SK-N-SH treated with all-trans-retinoic acid at 6 μM for 48 hours (cell line): Measurements from ENCODE around the gene APC2.

Experiments used
- ATAC-seq: fragments of 200-7000 bp; cut with Tn5 transposase; 3 replicates; pipeline ENCODE4 v1.9.1; 2020; ENCODE audit warnings: mild to moderate bottlenecking, moderate library complexity
- BACH2 ChIP-seq: fragments of 250-450 bp; sonication (Bioruptor Pico); IDR thresholded peaks from 2 replicates; pipeline ENCODE4 v1.9.0; 2021; ENCODE audit warnings: mild to moderate bottlenecking, borderline replicate concordance
- CSDC2 ChIP-seq: fragments of 250-450 bp; sonication (Bioruptor Pico); IDR thresholded peaks from 2 replicates; pipeline ENCODE4 v1.5.0; 2020; ENCODE audit warnings: mild to moderate bottlenecking, moderate library complexity
- ESRRG ChIP-seq: fragments of 250-450 bp; sonication (Bioruptor Pico); IDR thresholded peaks from 2 replicates; pipeline ENCODE4 v1.6.1; 2021; ENCODE audit warnings: mild to moderate bottlenecking
- GLIS3 ChIP-seq: fragments of 250-450 bp; sonication (Bioruptor Pico); IDR thresholded peaks from 2 replicates; pipeline ENCODE4 v1.5.0; 2020; ENCODE audit warnings: mild to moderate bottlenecking, moderate library complexity
- ISL1 ChIP-seq: fragments of 250-450 bp; sonication (Bioruptor Pico); IDR thresholded peaks from 2 replicates; pipeline ENCODE4 v2.1.2; 2022; ENCODE audit warnings: mild to moderate bottlenecking, moderate library complexity
- OSR1 ChIP-seq: fragments of 250-450 bp; sonication (Bioruptor Pico); IDR thresholded peaks from 2 replicates; pipeline ENCODE4 v1.8.0; 2022; ENCODE audit warnings: moderate library complexity, mild to moderate bottlenecking, inconsistent platforms
- PPARA ChIP-seq: fragments of 250-450 bp; sonication (Bioruptor Pico); IDR thresholded peaks from 2 replicates; pipeline ENCODE4 v1.5.0; 2020; ENCODE audit warnings: mild to moderate bottlenecking, borderline replicate concordance
- SNAI2 ChIP-seq: fragments of 250-450 bp; sonication (Bioruptor Pico); IDR thresholded peaks from 2 replicates; pipeline ENCODE4 v1.5.0; 2020; ENCODE audit warnings: mild to moderate bottlenecking, moderate library complexity
- TCF4 ChIP-seq: fragments of 250-450 bp; sonication (Bioruptor Pico); IDR thresholded peaks from 2 replicates; pipeline ENCODE4 v1.8.0; 2021; ENCODE audit warnings: mild to moderate bottlenecking, moderate library complexity, borderline replicate concordance
- TOX ChIP-seq: fragments of 250-450 bp; sonication (Bioruptor Pico); IDR thresholded peaks from 2 replicates; pipeline ENCODE4 v1.8.0; 2021; ENCODE audit warnings: mild to moderate bottlenecking, moderate library complexity, borderline replicate concordance
- ZC3H10 ChIP-seq: fragments of 250-450 bp; sonication (Bioruptor Pico); IDR thresholded peaks from 2 replicates; pipeline ENCODE4 v1.5.1; 2021; ENCODE audit warnings: mild to moderate bottlenecking, moderate library complexity
- ZFP3 ChIP-seq: fragments of 250-450 bp; sonication (Bioruptor Pico); IDR thresholded peaks from 2 replicates; pipeline ENCODE4 v1.5.0; 2020; ENCODE audit warnings: mild to moderate bottlenecking, moderate library complexity
- ZFP30 ChIP-seq: fragments of 450-650 bp; formaldehyde crosslinking; IDR thresholded peaks from 2 replicates; pipeline ENCODE4 v1.5.0; 2022; ENCODE audit warnings: mild to moderate bottlenecking, moderate library complexity
- ZNF565 ChIP-seq: fragments of 450-650 bp; formaldehyde crosslinking; conservative IDR thresholded peaks from 2 replicates; pipeline ENCODE4 v1.5.0; 2020; ENCODE audit warnings: low read depth, mild to moderate bottlenecking, moderate library complexity
- ZNF70 ChIP-seq: fragments of 450-650 bp; formaldehyde crosslinking; IDR thresholded peaks from 2 replicates; pipeline ENCODE4 v1.5.0; 2020; ENCODE audit warnings: mild to moderate bottlenecking, moderate library complexity
- ZNF8 ChIP-seq: fragments of 450-650 bp; formaldehyde crosslinking; IDR thresholded peaks from 2 replicates; pipeline ENCODE4 v1.5.0; 2020; ENCODE audit warnings: mild to moderate bottlenecking, moderate library complexity
- TF ChIP-seq, protein P1 (sequence below): fragments of 250-450 bp; sonication (Bioruptor Pico); IDR thresholded peaks from 2 replicates; pipeline ENCODE4 v1.8.0; 2020; ENCODE audit warnings: mild to moderate bottlenecking, moderate library complexity, borderline replicate concordance
- TF ChIP-seq, protein P2 (sequence below): fragments of 250-450 bp; sonication (Bioruptor Pico); IDR thresholded peaks from 2 replicates; pipeline ENCODE4 v1.5.0; 2020; ENCODE audit warnings: mild to moderate bottlenecking, moderate library complexity
- TF ChIP-seq, protein P3 (sequence below): fragments of 250-450 bp; sonication (Bioruptor Pico); IDR thresholded peaks from 2 replicates; pipeline ENCODE4 v1.5.1; 2021; ENCODE audit warnings: mild to moderate bottlenecking, moderate library complexity
- TF ChIP-seq, protein P4 (sequence below): fragments of 250-450 bp; sonication (Bioruptor Pico); IDR thresholded peaks from 2 replicates; pipeline ENCODE4 v1.8.0; 2021; ENCODE audit warnings: low read depth, mild to moderate bottlenecking, moderate library complexity, borderline replicate concordance

The APC2 gene

DNA sequence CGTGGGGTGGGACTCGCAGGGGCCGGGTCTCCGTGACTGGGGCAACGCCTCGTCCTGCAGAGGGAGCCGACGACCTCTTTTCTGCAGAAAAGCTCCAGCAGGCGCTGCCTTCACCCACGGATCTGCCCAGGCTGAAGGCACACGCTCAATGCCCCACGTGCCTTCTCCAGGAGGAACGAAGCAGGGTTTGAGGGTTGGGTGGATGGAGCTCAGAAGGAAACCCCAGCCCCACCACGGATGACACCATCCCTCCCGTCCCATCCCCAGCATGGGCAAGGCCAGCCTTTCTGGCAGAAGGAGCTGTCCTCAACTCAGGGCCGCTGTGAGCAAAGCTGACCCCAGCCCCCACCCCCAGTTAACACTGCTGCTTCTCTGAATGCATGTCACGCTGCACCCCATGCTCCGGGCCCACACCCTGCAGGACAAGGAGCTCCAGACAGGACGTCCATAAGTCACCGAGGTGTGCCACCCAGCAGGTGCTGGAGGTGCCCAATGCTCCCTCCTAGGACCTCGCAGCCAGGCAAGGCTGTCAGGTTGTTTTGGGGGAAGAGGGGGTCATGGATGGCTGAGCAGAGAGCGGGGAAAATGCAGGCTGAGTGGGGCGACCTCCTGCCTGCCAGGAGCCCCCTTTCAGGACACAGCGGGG is 21.7 kb downstream of the APC2 start:
- no peak for ATAC-seq
- TF ChIP-seq ZNF70 (CRISPR knock-in tag), result no peak
- TF ChIP-seq ZNF8, result no peak
- no peak for TF ChIP-seq TCF4 (CRISPR knock-in tag)
- TF ChIP-seq, protein P1, sequence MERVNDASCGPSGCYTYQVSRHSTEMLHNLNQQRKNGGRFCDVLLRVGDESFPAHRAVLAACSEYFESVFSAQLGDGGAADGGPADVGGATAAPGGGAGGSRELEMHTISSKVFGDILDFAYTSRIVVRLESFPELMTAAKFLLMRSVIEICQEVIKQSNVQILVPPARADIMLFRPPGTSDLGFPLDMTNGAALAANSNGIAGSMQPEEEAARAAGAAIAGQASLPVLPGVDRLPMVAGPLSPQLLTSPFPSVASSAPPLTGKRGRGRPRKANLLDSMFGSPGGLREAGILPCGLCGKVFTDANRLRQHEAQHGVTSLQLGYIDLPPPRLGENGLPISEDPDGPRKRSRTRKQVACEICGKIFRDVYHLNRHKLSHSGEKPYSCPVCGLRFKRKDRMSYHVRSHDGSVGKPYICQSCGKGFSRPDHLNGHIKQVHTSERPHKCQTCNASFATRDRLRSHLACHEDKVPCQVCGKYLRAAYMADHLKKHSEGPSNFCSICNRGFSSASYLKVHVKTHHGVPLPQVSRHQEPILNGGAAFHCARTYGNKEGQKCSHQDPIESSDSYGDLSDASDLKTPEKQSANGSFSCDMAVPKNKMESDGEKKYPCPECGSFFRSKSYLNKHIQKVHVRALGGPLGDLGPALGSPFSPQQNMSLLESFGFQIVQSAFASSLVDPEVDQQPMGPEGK (CRISPR knock-in tag), result no peak
- no peak for TF ChIP-seq CSDC2 (CRISPR knock-in tag)
- TF ChIP-seq, protein P2, sequence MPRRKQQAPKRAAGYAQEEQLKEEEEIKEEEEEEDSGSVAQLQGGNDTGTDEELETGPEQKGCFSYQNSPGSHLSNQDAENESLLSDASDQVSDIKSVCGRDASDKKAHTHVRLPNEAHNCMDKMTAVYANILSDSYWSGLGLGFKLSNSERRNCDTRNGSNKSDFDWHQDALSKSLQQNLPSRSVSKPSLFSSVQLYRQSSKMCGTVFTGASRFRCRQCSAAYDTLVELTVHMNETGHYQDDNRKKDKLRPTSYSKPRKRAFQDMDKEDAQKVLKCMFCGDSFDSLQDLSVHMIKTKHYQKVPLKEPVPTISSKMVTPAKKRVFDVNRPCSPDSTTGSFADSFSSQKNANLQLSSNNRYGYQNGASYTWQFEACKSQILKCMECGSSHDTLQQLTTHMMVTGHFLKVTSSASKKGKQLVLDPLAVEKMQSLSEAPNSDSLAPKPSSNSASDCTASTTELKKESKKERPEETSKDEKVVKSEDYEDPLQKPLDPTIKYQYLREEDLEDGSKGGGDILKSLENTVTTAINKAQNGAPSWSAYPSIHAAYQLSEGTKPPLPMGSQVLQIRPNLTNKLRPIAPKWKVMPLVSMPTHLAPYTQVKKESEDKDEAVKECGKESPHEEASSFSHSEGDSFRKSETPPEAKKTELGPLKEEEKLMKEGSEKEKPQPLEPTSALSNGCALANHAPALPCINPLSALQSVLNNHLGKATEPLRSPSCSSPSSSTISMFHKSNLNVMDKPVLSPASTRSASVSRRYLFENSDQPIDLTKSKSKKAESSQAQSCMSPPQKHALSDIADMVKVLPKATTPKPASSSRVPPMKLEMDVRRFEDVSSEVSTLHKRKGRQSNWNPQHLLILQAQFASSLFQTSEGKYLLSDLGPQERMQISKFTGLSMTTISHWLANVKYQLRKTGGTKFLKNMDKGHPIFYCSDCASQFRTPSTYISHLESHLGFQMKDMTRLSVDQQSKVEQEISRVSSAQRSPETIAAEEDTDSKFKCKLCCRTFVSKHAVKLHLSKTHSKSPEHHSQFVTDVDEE (CRISPR knock-in tag), result no peak
- no peak for TF ChIP-seq GLIS3 (CRISPR knock-in tag)
- no peak for TF ChIP-seq OSR1 (CRISPR knock-in tag)
- no peak for TF ChIP-seq SNAI2 (CRISPR knock-in tag)
- no peak for TF ChIP-seq ZC3H10 (CRISPR knock-in tag)
- TF ChIP-seq ISL1, result no peak
- no peak for TF ChIP-seq TOX
- no peak for TF ChIP-seq ZFP3 (CRISPR knock-in tag)
- no peak for TF ChIP-seq ESRRG (CRISPR knock-in tag)

DNA sequence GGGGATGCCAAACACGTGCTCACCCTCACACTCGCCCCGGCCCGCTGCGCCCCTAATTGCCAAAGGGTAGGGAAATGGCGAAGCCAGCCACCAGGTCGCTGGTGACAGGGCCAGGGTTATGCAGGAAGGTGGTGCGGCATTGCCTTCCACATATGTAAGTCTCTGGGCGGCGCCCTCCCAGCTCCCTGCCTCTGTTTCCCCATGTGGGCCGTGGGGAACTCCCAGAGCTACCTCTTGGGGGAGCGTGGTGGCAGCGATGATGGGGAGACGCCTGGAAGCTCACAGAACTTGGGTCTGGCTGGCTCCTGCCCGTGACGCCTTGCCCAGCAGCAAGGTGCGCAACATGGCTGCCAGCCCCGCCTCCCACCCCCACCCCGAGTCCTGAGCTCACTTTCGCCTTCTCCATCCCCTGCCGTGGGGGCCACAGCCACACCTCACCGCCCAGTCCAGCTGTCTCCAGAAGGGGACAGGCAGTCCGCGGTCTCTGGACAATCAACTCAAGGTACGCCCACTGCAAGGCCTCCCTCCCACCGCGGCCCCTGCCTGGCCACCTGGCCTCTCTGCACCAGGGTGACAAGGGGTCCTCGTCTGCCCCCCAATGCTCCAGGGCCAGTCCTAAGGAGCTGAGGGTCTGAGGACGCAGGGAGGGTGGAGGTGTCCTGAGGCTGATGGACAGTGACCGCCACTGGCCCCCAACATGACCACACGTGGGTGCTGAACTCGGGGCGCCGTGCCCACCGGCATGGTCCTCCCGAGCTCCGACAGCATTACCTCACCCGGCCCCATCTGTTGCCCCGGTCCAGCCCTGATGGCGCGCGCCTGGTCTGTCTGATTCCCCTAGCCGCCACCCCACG is 22.5 kb downstream of the APC2 start:
- no peak for TF ChIP-seq BACH2 (CRISPR knock-in tag)
- TF ChIP-seq TOX, result no peak
- TF ChIP-seq ESRRG (CRISPR knock-in tag), result no peak
- no peak for TF ChIP-seq ZFP3 (CRISPR knock-in tag)
- no peak for TF ChIP-seq ZFP30 (CRISPR knock-in tag)
- TF ChIP-seq TCF4 (CRISPR knock-in tag), result no peak
- no peak for TF ChIP-seq ZNF565 (CRISPR knock-in tag)
- TF ChIP-seq ZNF8, result no peak
- no peak for TF ChIP-seq SNAI2 (CRISPR knock-in tag)
- no peak for TF ChIP-seq CSDC2 (CRISPR knock-in tag)
- no peak for TF ChIP-seq ZNF70 (CRISPR knock-in tag)
- TF ChIP-seq ZC3H10 (CRISPR knock-in tag), result no peak
- TF ChIP-seq, protein P3, sequence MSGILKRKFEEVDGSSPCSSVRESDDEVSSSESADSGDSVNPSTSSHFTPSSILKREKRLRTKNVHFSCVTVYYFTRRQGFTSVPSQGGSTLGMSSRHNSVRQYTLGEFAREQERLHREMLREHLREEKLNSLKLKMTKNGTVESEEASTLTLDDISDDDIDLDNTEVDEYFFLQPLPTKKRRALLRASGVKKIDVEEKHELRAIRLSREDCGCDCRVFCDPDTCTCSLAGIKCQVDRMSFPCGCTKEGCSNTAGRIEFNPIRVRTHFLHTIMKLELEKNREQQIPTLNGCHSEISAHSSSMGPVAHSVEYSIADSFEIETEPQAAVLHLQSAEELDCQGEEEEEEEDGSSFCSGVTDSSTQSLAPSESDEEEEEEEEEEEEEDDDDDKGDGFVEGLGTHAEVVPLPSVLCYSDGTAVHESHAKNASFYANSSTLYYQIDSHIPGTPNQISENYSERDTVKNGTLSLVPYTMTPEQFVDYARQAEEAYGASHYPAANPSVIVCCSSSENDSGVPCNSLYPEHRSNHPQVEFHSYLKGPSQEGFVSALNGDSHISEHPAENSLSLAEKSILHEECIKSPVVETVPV (CRISPR knock-in tag), result no peak
- TF ChIP-seq GLIS3 (CRISPR knock-in tag), result no peak
- TF ChIP-seq, protein P1 (CRISPR knock-in tag), result no peak
- no peak for TF ChIP-seq ISL1
- TF ChIP-seq, protein P2 (CRISPR knock-in tag), result no peak
- TF ChIP-seq PPARA (CRISPR knock-in tag), result no peak
- TF ChIP-seq, protein P4, sequence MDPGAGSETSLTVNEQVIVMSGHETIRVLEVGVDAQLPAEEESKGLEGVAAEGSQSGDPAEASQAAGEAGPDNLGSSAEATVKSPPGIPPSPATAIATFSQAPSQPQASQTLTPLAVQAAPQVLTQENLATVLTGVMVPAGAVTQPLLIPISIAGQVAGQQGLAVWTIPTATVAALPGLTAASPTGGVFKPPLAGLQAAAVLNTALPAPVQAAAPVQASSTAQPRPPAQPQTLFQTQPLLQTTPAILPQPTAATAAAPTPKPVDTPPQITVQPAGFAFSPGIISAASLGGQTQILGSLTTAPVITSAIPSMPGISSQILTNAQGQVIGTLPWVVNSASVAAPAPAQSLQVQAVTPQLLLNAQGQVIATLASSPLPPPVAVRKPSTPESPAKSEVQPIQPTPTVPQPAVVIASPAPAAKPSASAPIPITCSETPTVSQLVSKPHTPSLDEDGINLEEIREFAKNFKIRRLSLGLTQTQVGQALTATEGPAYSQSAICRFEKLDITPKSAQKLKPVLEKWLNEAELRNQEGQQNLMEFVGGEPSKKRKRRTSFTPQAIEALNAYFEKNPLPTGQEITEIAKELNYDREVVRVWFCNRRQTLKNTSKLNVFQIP (CRISPR knock-in tag), result no peak
- TF ChIP-seq, all 23 proteins: peak for 0
- no peak; the same call in 1 of the 3 replicates for ATAC-seq
